Testis (tissue), 2 donors: Measurements from ENCODE around the gene TAS2R46.

Experiments
- POLR2A ChIP-seq: fragments of 450-650 bp; IDR thresholded peaks from one replicate; pipeline ENCODE4 v1.6.1; 2017; ENCODE audit warnings: antibody characterized with exemption, mild to moderate bottlenecking, moderate library complexity
- TF ChIP-seq, protein P1 (sequence below), 3 experiments: fragments of 450-650 bp in 2 of 3; fragments of 200-600 bp in 1 of 3; sonication (generic) in 1 of 3; IDR thresholded peaks; one replicate each; pipeline ENCODE4 v1.5.1; 2016 to 2019; ENCODE audit warnings: antibody characterized with exemption in 3 of 3, mild to moderate bottlenecking in 2 of 3, moderate library complexity in 1 of 3

DNA sequence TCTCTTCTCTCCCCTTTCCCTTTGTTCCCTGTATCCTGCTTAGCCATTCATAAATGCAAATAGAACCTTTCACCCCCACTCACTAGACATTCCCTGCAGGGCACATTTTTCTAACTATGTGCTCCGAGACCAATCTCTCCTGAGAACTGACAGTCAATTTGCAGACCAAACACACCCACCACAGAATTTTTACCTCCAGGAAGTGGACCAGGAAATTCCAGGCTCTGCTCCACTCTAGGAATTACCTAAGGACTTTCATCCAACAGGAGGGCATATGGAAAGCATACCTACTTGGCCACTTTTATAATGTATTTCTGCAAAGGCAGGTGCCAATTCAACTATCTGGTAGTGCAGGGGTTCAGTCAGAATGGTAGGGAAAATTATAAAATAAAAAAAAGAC, 8.9 kb upstream of the TAS2R46 start:
- TF ChIP-seq POLR2A, result no peak
- TF ChIP-seq, protein P1, sequence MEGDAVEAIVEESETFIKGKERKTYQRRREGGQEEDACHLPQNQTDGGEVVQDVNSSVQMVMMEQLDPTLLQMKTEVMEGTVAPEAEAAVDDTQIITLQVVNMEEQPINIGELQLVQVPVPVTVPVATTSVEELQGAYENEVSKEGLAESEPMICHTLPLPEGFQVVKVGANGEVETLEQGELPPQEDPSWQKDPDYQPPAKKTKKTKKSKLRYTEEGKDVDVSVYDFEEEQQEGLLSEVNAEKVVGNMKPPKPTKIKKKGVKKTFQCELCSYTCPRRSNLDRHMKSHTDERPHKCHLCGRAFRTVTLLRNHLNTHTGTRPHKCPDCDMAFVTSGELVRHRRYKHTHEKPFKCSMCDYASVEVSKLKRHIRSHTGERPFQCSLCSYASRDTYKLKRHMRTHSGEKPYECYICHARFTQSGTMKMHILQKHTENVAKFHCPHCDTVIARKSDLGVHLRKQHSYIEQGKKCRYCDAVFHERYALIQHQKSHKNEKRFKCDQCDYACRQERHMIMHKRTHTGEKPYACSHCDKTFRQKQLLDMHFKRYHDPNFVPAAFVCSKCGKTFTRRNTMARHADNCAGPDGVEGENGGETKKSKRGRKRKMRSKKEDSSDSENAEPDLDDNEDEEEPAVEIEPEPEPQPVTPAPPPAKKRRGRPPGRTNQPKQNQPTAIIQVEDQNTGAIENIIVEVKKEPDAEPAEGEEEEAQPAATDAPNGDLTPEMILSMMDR (IDR thresholded peaks at IDR 0.05), result no peak
